Measurements from ENCODE around the gene SSR2. TPM values are rescaled to one million over a fixed set of nuclear protein-coding genes. Genes with fewer than 3 reads are reported as not detected.

SSR2 gene
- polyA plus RNA-seq, 1 donor (not counting 4 experiments of a cell fraction or from before 2014, with no cell fraction given) = 302 TPM

GRCh38 chr1:156009404-156009803 lies 11.3 kb downstream of the SSR2 start:
- Histone ChIP-seq H3K79me2 (ENCODE audit: control insufficient read depth, insufficient read depth, low read length) (peaks cover 2% of the 10 kb centered on the region), H3K27ac (ENCODE audit: control insufficient read depth, insufficient read depth, low read length) (no peak overlapping the region), H3K9me1 (ENCODE audit: control insufficient read depth, extremely low read depth, insufficient read depth, low read length) (peaks cover 3% of the 10 kb centered on the region), H2AFZ (ENCODE audit: control insufficient read depth, low read length) (no peak overlapping the region), H3K4me2 (ENCODE audit: control insufficient read depth, extremely low read depth, insufficient read depth, low read depth, low read length) (no peak overlapping the region), H4K20me1 (ENCODE audit: control insufficient read depth, extremely low read depth, insufficient read depth, low read length) (no peaks in the 10 kb centered on the region), H3K4me1 (ENCODE audit: control insufficient read depth, extremely low read depth, insufficient read depth, low read length) (peaks cover 5% of the 10 kb centered on the region), H3K4me3 (ENCODE audit: control insufficient read depth in 2 of 3, extremely low read depth in 1 of 3, insufficient read depth in 2 of 3, low read depth in 1 of 3, low read length in 3 of 3) (no peak overlapping the region), H3K9ac (ENCODE audit: control insufficient read depth, extremely low read depth, insufficient read depth, low read length) (no peak overlapping the region), H3K27me3 (ENCODE audit: control insufficient read depth, extremely low read depth, insufficient read depth, low read length) (no peaks in the 10 kb centered on the region), H3K9me3 (ENCODE audit: control insufficient read depth, low read depth, low read length) (no peaks in the 10 kb centered on the region), H3K36me3 (ENCODE audit: control insufficient read depth in 2 of 2, extremely low read depth in 1 of 2, insufficient read depth in 2 of 2, low read length in 2 of 2) (peaks cover 20 to 28% of the 10 kb centered on the region in 2 experiments)
- FAIRE-seq (no peak), DNase-seq (ENCODE audit: low read depth, low spot score) (no peak)
- dilution Hi-C loops (cut with MboI; ENCODE audit: extremely low pct_ligation_motif_present, low sequenced_read_pairs) = no loop called here
- TF ChIP-seq EZH2 (IDR thresholded peaks at IDR 0.05; ENCODE audit: low read length) (no peak), CTCF (optimal IDR thresholded peaks at IDR 0.05 in 1 of 3, IDR thresholded peaks at IDR 0.05 in 1 of 3, conservative IDR thresholded peaks at IDR 0.05 in 1 of 3; ENCODE audit: extremely low read depth in 1 of 3, insufficient read depth in 2 of 3, low read length in 3 of 3) (no peak)

GRCh38 chr1:156006666-156007376 lies 13.9 kb downstream of the SSR2 start:
- H3K36me3 ChIP-seq (ENCODE audit: control insufficient read depth in 2 of 2, extremely low read depth in 1 of 2, insufficient read depth in 2 of 2, low read length in 2 of 2) = peaks cover 8 to 19% of the 10 kb centered on the region in 2 experiments
- peaks cover 5% of the 10 kb centered on the region for H3K9me1 ChIP-seq (ENCODE audit: control insufficient read depth, extremely low read depth, insufficient read depth, low read length)
- peaks cover 28% of the 10 kb centered on the region for H3K4me1 ChIP-seq (ENCODE audit: control insufficient read depth, extremely low read depth, insufficient read depth, low read length)
- peak overlapping the region; percentile 20 for H3K27ac ChIP-seq (ENCODE audit: control insufficient read depth, insufficient read depth, low read length)
- DNase-seq (ENCODE audit: low read depth, low spot score) (no peak), FAIRE-seq (peak; percentile 66)
- H2AFZ ChIP-seq (ENCODE audit: control insufficient read depth, low read length) = no peak overlapping the region
- dilution Hi-C loops (cut with MboI; ENCODE audit: extremely low pct_ligation_motif_present, low sequenced_read_pairs) = no loop called here
- no peaks in the 10 kb centered on the region for H3K27me3 ChIP-seq (ENCODE audit: control insufficient read depth, extremely low read depth, insufficient read depth, low read length)
- H3K4me3 ChIP-seq (ENCODE audit: control insufficient read depth in 2 of 3, extremely low read depth in 1 of 3, insufficient read depth in 2 of 3, low read depth in 1 of 3, low read length in 3 of 3) = no peak overlapping the region
- no peaks in the 10 kb centered on the region for H3K9me3 ChIP-seq (ENCODE audit: control insufficient read depth, low read depth, low read length)
- H4K20me1 ChIP-seq (ENCODE audit: control insufficient read depth, extremely low read depth, insufficient read depth, low read length) = no peaks in the 10 kb centered on the region
- no peaks in the 10 kb centered on the region for H3K79me2 ChIP-seq (ENCODE audit: control insufficient read depth, insufficient read depth, low read length)
- no peak overlapping the region for H3K4me2 ChIP-seq (ENCODE audit: control insufficient read depth, extremely low read depth, insufficient read depth, low read depth, low read length)
- no peak overlapping the region for H3K9ac ChIP-seq (ENCODE audit: control insufficient read depth, extremely low read depth, insufficient read depth, low read length)
- no peak for TF ChIP-seq CTCF (optimal IDR thresholded peaks at IDR 0.05 in 1 of 3, IDR thresholded peaks at IDR 0.05 in 1 of 3, conservative IDR thresholded peaks at IDR 0.05 in 1 of 3; ENCODE audit: extremely low read depth in 1 of 3, insufficient read depth in 2 of 3, low read length in 3 of 3)
- no peak for TF ChIP-seq EZH2 (IDR thresholded peaks at IDR 0.05; ENCODE audit: low read length)
